PC-9 (cell line): ENCODE measurements around the gene PTPRD. TPM values are rescaled to one million over a fixed set of nuclear protein-coding genes. Genes with fewer than 3 reads are reported as not detected.

Experiments
- BruUV-seq: library from RNA; stranded (reverse); fragments of 400-500 nt; replicated peaks from 2 replicates; lab custom pipeline; 2021; lab: Mats Ljungman, UMichigan
- CTCF ChIA-PET: fragments of 300-600 bp; sonication (Branson Sonifier 250); formaldehyde crosslinking; loops from one replicate; lab custom pipeline; 2022; ENCODE audit warnings: antibody characterized with exemption; lab: Charles Lee
- POLR2A ChIA-PET: fragments of 300-600 bp; sonication (Branson Sonifier 250); formaldehyde crosslinking; loops from one replicate; lab custom pipeline; 2022; ENCODE audit warnings: antibody characterized with exemption; ENCODE audit not compliant: unreplicated experiment; lab: Charles Lee
- DNase-seq, 2 experiments: peaks; one replicate each; pipeline versions ENCODE4 v3.0.0 to v3.0.0-alpha.2; 2015 to 2022; ENCODE audit warnings: mixed read lengths in 1 of 2
- H2AFZ ChIP-seq: fragments of 200-600 bp; sonication (generic); 2 replicates; pipeline ENCODE4 v1.8.1; 2017; ENCODE audit warnings: antibody characterized with exemption
- H3F3A ChIP-seq: fragments of 200-600 bp; sonication (generic); 2 replicates; pipeline ENCODE4 v1.8.1; 2017; ENCODE audit warnings: antibody characterized with exemption, mild to moderate bottlenecking, low read depth; ENCODE audit not compliant: insufficient read depth
- H3K27ac ChIP-seq: fragments of 200-600 bp; sonication (generic); 2 replicates; pipeline ENCODE4 v1.6.1; 2016; ENCODE audit warnings: mixed run types
- H3K27me3 ChIP-seq: fragments of 200-600 bp; sonication (generic); 2 replicates; pipeline ENCODE4 v1.6.1; 2016; ENCODE audit warnings: low read depth, mixed run types; ENCODE audit not compliant: insufficient read depth
- H3K36me3 ChIP-seq: fragments of 200-600 bp; sonication (generic); 2 replicates; pipeline ENCODE4 v1.6.1; 2016; ENCODE audit warnings: low read depth, mixed run types
- H3K4me1 ChIP-seq: fragments of 200-600 bp; sonication (generic); replicated peaks from 2 replicates; pipeline ENCODE4 v1.6.1; 2016; ENCODE audit warnings: mixed run types; ENCODE audit not compliant: insufficient read depth
- H3K4me2 ChIP-seq: fragments of 200-600 bp; sonication (generic); 2 replicates; pipeline ENCODE4 v1.6.1; 2017; ENCODE audit warnings: mixed run types
- H3K4me3 ChIP-seq: fragments of 200-600 bp; sonication (generic); 2 replicates; pipeline ENCODE4 v1.6.1; 2016; ENCODE audit warnings: mixed run types
- H3K79me2 ChIP-seq: fragments of 200-600 bp; sonication (generic); 2 replicates; pipeline ENCODE4 v1.6.1; 2017; ENCODE audit warnings: low read depth, mixed run types
- H3K9me2 ChIP-seq: fragments of 200-600 bp; sonication (generic); 2 replicates; pipeline ENCODE4 v1.8.1; 2017; ENCODE audit warnings: mild to moderate bottlenecking; ENCODE audit not compliant: insufficient read depth
- H3K9me3 ChIP-seq: fragments of 200-600 bp; sonication (generic); 2 replicates; pipeline ENCODE4 v1.8.1; 2016; ENCODE audit warnings: low read depth; ENCODE audit not compliant: insufficient read depth
- H4K20me1 ChIP-seq: fragments of 200-600 bp; sonication (generic); 2 replicates; pipeline ENCODE4 v1.8.1; 2017; ENCODE audit not compliant: insufficient read depth
- CTCF ChIP-seq: fragments of 200-600 bp; sonication (generic); conservative IDR thresholded peaks from 2 replicates; pipeline ENCODE4 v1.6.1; 2017; ENCODE audit warnings: mixed run types, antibody characterized with exemption, mild to moderate bottlenecking, moderate library complexity
- EZH2 ChIP-seq: fragments of 200-600 bp; sonication (generic); IDR thresholded peaks from 2 replicates; pipeline ENCODE4 v1.8.0; 2017; ENCODE audit warnings: antibody characterized with exemption, low read depth
- intact Hi-C: fragments of 100-400 bp; cut with micrococcal nuclease; formaldehyde crosslinking; loops from one replicate; pipeline ENCODE4 v1.10.0; 2022; ENCODE audit not compliant: unreplicated experiment
- total RNA-seq: library from RNA; stranded (reverse); gene quantifications from 2 replicates; pipeline ENCODE4 v1.2.3, GENCODE V29; 2021

Gene PTPRD
- total RNA-seq, 1 experiment from 2014 or later, result not detected

GRCh38 chr9:8349376-8349775 lies 2263.4 kb downstream of the PTPRD start:
- no peak overlapping the region for H3K27ac ChIP-seq
- H3K9me2 ChIP-seq, result no peaks in the 10 kb centered on the region
- H3K27me3 ChIP-seq, result no peaks in the 10 kb centered on the region
- no peak overlapping the region for H2AFZ ChIP-seq
- no peak overlapping the region for H3K4me2 ChIP-seq
- no peaks in the 10 kb centered on the region for H3K79me2 ChIP-seq
- no peaks in the 10 kb centered on the region for H3K4me1 ChIP-seq
- no peak overlapping the region for H3K4me3 ChIP-seq
- no peaks in the 10 kb centered on the region for H3K9me3 ChIP-seq
- no peaks in the 10 kb centered on the region for H4K20me1 ChIP-seq
- no peaks in the 10 kb centered on the region for H3K36me3 ChIP-seq
- no TSS peak for BruUV-seq
- no peak for DNase-seq
- ChIA-PET POLR2A (no interaction called here), CTCF (no interaction called here)
- no peak for TF ChIP-seq CTCF
- no peak for TF ChIP-seq EZH2
- H3F3A ChIP-seq, result no peaks in the 10 kb centered on the region
- intact Hi-C loops, result no loop called here

GRCh38 chr9:8348756-8349155 lies 2264.0 kb downstream of the PTPRD start:
- H3K4me3 ChIP-seq, result no peak overlapping the region
- POLR2A ChIA-PET, result no interaction called here
- BruUV-seq, result no TSS peak

GRCh38 chr9:8346296-8346695 lies 2266.5 kb downstream of the PTPRD start:
- ChIA-PET CTCF (no interaction called here), POLR2A (no interaction called here)
- Histone ChIP-seq H4K20me1 (no peaks in the 10 kb centered on the region), H3K79me2 (no peaks in the 10 kb centered on the region), H3K9me2 (no peaks in the 10 kb centered on the region), H3K36me3 (no peaks in the 10 kb centered on the region), H3K4me2 (no peak overlapping the region), H2AFZ (no peak overlapping the region), H3F3A (no peaks in the 10 kb centered on the region), H3K9me3 (no peaks in the 10 kb centered on the region), H3K27ac (no peak overlapping the region), H3K27me3 (no peaks in the 10 kb centered on the region), H3K4me1 (no peaks in the 10 kb centered on the region), H3K4me3 (no peak overlapping the region)
- no peak for DNase-seq
- no TSS peak for BruUV-seq
- TF ChIP-seq EZH2, result no peak
- intact Hi-C loops, result no loop called here

More at GRCh38 chr9:8348756-8349155, 2264.0 kb downstream of the PTPRD start:
- intact Hi-C loops, result no loop called here
- no peaks in the 10 kb centered on the region for H4K20me1 ChIP-seq
- H3K4me2 ChIP-seq, result no peak overlapping the region
- TF ChIP-seq EZH2 (no peak), CTCF (no peak)
- no peaks in the 10 kb centered on the region for H3K4me1 ChIP-seq
- H3K79me2 ChIP-seq, result no peaks in the 10 kb centered on the region
- no peak overlapping the region for H3K27ac ChIP-seq
- CTCF ChIA-PET, result no interaction called here
- H3K9me2 ChIP-seq, result no peaks in the 10 kb centered on the region
- H3F3A ChIP-seq, result no peaks in the 10 kb centered on the region
- no peak for DNase-seq
- H3K27me3 ChIP-seq, result no peaks in the 10 kb centered on the region
- no peaks in the 10 kb centered on the region for H3K9me3 ChIP-seq
- no peak overlapping the region for H2AFZ ChIP-seq
- H3K36me3 ChIP-seq, result no peaks in the 10 kb centered on the region

GRCh38 chr9:8338767-8339510 lies 2273.9 kb downstream of the PTPRD start:
- intact Hi-C loops, result no loop called here

More at GRCh38 chr9:8338767-8339510, 2273.9 kb downstream of the PTPRD start:
- TF ChIP-seq CTCF (no peak), EZH2 (no peak)
- ChIA-PET POLR2A (no interaction called here), CTCF (no interaction called here)
- Histone ChIP-seq H3K79me2 (no peaks in the 10 kb centered on the region), H3K9me2 (no peaks in the 10 kb centered on the region), H3K4me2 (no peak overlapping the region), H3K9me3 (no peaks in the 10 kb centered on the region), H3K4me1 (no peaks in the 10 kb centered on the region), H3F3A (no peaks in the 10 kb centered on the region), H3K4me3 (no peak overlapping the region), H3K27me3 (no peaks in the 10 kb centered on the region), H3K27ac (no peak overlapping the region), H2AFZ (no peak overlapping the region), H3K36me3 (no peaks in the 10 kb centered on the region), H4K20me1 (no peaks in the 10 kb centered on the region)
- no TSS peak for BruUV-seq
- DNase-seq, result no peak
